Cardiac muscle cell (in vitro differentiated cells and primary cell): ENCODE measurements around the gene DLG1. TPM values are rescaled to one million over a fixed set of nuclear protein-coding genes. Genes with fewer than 3 reads are reported as not detected.
A peak's percentile ranks its signal among the peaks of the same experiment; 100 is the strongest.

Experiments used
- DNase-seq, 2 donors: peaks; one replicate each; pipeline versions ENCODE4 v3.0.0 to v3.0.0-alpha.2; 2010 to 2017; ENCODE audit warnings: low read depth in 1 of 2, low spot score in 1 of 2
- H3K27ac ChIP-seq: fragments of 200-600 bp; sonication (generic); 2 replicates; pipeline ENCODE4 v1.5.1; 2016
- H3K27me3 ChIP-seq: fragments of 200-600 bp; sonication (generic); 2 replicates; pipeline ENCODE4 v1.6.0; 2016; ENCODE audit warnings: control low read depth
- H3K36me3 ChIP-seq: fragments of 200-600 bp; sonication (generic); 2 replicates; pipeline ENCODE4 v1.5.1; 2016; ENCODE audit warnings: control low read depth
- H3K4me1 ChIP-seq: fragments of 200-600 bp; sonication (generic); 2 replicates; pipeline ENCODE4 v1.8.1; 2017; ENCODE audit warnings: low read depth, mild to moderate bottlenecking, mixed run types
- H3K4me3 ChIP-seq: fragments of 200-600 bp; sonication (generic); 2 replicates; pipeline ENCODE4 v1.5.1; 2016; ENCODE audit warnings: mild to moderate bottlenecking
- H3K9me3 ChIP-seq: fragments of 200-600 bp; sonication (generic); 2 replicates; pipeline ENCODE4 v1.5.1; 2017; ENCODE audit warnings: low read depth, mild to moderate bottlenecking, control low read depth
- CTCF ChIP-seq: IDR thresholded peaks from 2 replicates; pipeline ENCODE4 v1.5.1; 2012; ENCODE audit warnings: low read depth, mild to moderate bottlenecking, low read length
- polyA plus RNA-seq: library from polyadenylated mRNA; unstranded; fragments of >200 nt; fragmentation: Nextera tagmentation; extraction: Ambion mirVana; gene quantifications from 2 replicates; pipeline ENCODE4 v1.2.1, GENCODE V29; 2016
- total RNA-seq: library from RNA; depleted of rRNA; stranded (reverse); fragments of >200 nt; gene quantifications from 2 replicates; pipeline ENCODE4 v1.2.3, GENCODE V29; 2016

Gene DLG1
- total and polyA plus RNA-seq, 2 experiments from 2014 or later = 42.8 to 61.4 TPM

GRCh38 chr3:197248341-197248740, 50.1 kb downstream of the DLG1 start:
- no peaks in the 10 kb centered on the region for H3K36me3 ChIP-seq

GRCh38 chr3:197244751-197245150, 53.7 kb downstream of the DLG1 start:
- no peaks in the 10 kb centered on the region for H3K4me1 ChIP-seq
- DNase-seq = no peak
- no peak for TF ChIP-seq CTCF

More at GRCh38 chr3:197248341-197248740, 50.1 kb downstream of the DLG1 start:
- TF ChIP-seq CTCF = no peak
- H3K4me3 ChIP-seq = no peak overlapping the region
- DNase-seq = no peak
- no peak overlapping the region for H3K27ac ChIP-seq
- no peaks in the 10 kb centered on the region for H3K4me1 ChIP-seq
- no peaks in the 10 kb centered on the region for H3K27me3 ChIP-seq
- no peaks in the 10 kb centered on the region for H3K9me3 ChIP-seq

GRCh38 chr3:197242784-197243432, 55.5 kb downstream of the DLG1 start:
- Histone ChIP-seq H3K9me3 (no peaks in the 10 kb centered on the region), H3K4me3 (no peak overlapping the region), H3K27ac (no peak overlapping the region), H3K27me3 (no peaks in the 10 kb centered on the region), H3K36me3 (no peaks in the 10 kb centered on the region), H3K4me1 (no peaks in the 10 kb centered on the region)
- TF ChIP-seq CTCF = no peak
- DNase-seq = no peak

More at GRCh38 chr3:197244751-197245150, 53.7 kb downstream of the DLG1 start:
- Histone ChIP-seq H3K9me3 (no peaks in the 10 kb centered on the region), H3K36me3 (no peaks in the 10 kb centered on the region), H3K27ac (no peak overlapping the region), H3K27me3 (no peaks in the 10 kb centered on the region), H3K4me3 (no peak overlapping the region)

- TF ChIP-seq CTCF = no peak
- no peaks in the 10 kb centered on the region for H3K27me3 ChIP-seq
- no peaks in the 10 kb centered on the region for H3K9me3 ChIP-seq
- no peak overlapping the region for H3K27ac ChIP-seq
- no peak overlapping the region for H3K4me3 ChIP-seq
- H3K4me1 ChIP-seq = no peaks in the 10 kb centered on the region
- peak in 1 of 2 donors; percentile 31 for DNase-seq
- H3K36me3 ChIP-seq = no peaks in the 10 kb centered on the region
Measured at GRCh38 chr3:197241173-197241572, 57.2 kb downstream of the DLG1 start.

GRCh38 chr3:197239857-197240256, 58.6 kb downstream of the DLG1 start:
- no peaks in the 10 kb centered on the region for H3K27me3 ChIP-seq
- no peak overlapping the region for H3K27ac ChIP-seq
- no peak for TF ChIP-seq CTCF

More at GRCh38 chr3:197239857-197240256, 58.6 kb downstream of the DLG1 start:
- H3K9me3 ChIP-seq = no peaks in the 10 kb centered on the region
- no peaks in the 10 kb centered on the region for H3K36me3 ChIP-seq
- H3K4me3 ChIP-seq = no peak overlapping the region
- H3K4me1 ChIP-seq = no peaks in the 10 kb centered on the region
- peak in 1 of 2 donors; percentile 18 for DNase-seq
